Measurements from ENCODE around the gene POLR2J2.
"Not testable (repeated sequence)": the region's sequence is repeated elsewhere in the genome, so short reads cannot be mapped to it uniquely, and the experiment has no call there.

The POLR2J2 gene

GRCh38 chr7:102671166-102671955 is at the start of gene POLR2J2:
POLR2J2 (minus strand) TSS chr7:102671663; CDS start chr7:102671601, 62 bp downstream.
- peak within 1 kb of the TSS; percentile 55 for H3K4me3 ChIP-seq (ENCODE audit: low read depth, low read length)
- peak within 1 kb of the TSS; percentile 33 for H3K9ac ChIP-seq (ENCODE audit: low read length)
- H3K27ac ChIP-seq (ENCODE audit: low read depth, low read length); H3K36me3 ChIP-seq (ENCODE audit: control insufficient read depth, insufficient read depth, low read length); H3K27me3 ChIP-seq (ENCODE audit: control insufficient read depth, insufficient read depth, low read length); H3K4me1 ChIP-seq (ENCODE audit: control insufficient read depth, insufficient read depth, low read length); H3K9me3 ChIP-seq (ENCODE audit: control insufficient read depth, insufficient read depth, low read depth, low read length): not testable (repeated sequence)

GRCh38 chr7:102718491-102718890 is 47.0 kb upstream of the POLR2J2 start:
- H3K27ac ChIP-seq (ENCODE audit: low read depth, low read length); H3K4me1 ChIP-seq (ENCODE audit: control insufficient read depth, insufficient read depth, low read length); H3K36me3 ChIP-seq (ENCODE audit: control insufficient read depth, insufficient read depth, low read length); H3K9me3 ChIP-seq (ENCODE audit: control insufficient read depth, insufficient read depth, low read depth, low read length); H3K9ac ChIP-seq (ENCODE audit: low read length); H3K4me3 ChIP-seq (ENCODE audit: low read depth, low read length); H3K27me3 ChIP-seq (ENCODE audit: control insufficient read depth, insufficient read depth, low read length): not testable (repeated sequence)

- H3K36me3 ChIP-seq (ENCODE audit: control insufficient read depth, insufficient read depth, low read length); H3K9me3 ChIP-seq (ENCODE audit: control insufficient read depth, insufficient read depth, low read depth, low read length); H3K4me1 ChIP-seq (ENCODE audit: control insufficient read depth, insufficient read depth, low read length); H3K27me3 ChIP-seq (ENCODE audit: control insufficient read depth, insufficient read depth, low read length); H3K9ac ChIP-seq (ENCODE audit: low read length); H3K27ac ChIP-seq (ENCODE audit: low read depth, low read length); H3K4me3 ChIP-seq (ENCODE audit: low read depth, low read length): not testable (repeated sequence)
These were observed 44.3 kb upstream of the POLR2J2 start for GRCh38 chr7:102715718-102716117.

- not testable (repeated sequence) for H3K27ac ChIP-seq (ENCODE audit: low read depth, low read length); H3K36me3 ChIP-seq (ENCODE audit: control insufficient read depth, insufficient read depth, low read length); H3K4me3 ChIP-seq (ENCODE audit: low read depth, low read length); H3K9ac ChIP-seq (ENCODE audit: low read length); H3K27me3 ChIP-seq (ENCODE audit: control insufficient read depth, insufficient read depth, low read length); H3K9me3 ChIP-seq (ENCODE audit: control insufficient read depth, insufficient read depth, low read depth, low read length); H3K4me1 ChIP-seq (ENCODE audit: control insufficient read depth, insufficient read depth, low read length)
These were observed 43.5 kb upstream of the POLR2J2 start for GRCh38 chr7:102714774-102715522.

GRCh38 chr7:102713691-102714080 is 42.2 kb upstream of the POLR2J2 start:
- H3K9ac ChIP-seq (ENCODE audit: low read length); H3K4me3 ChIP-seq (ENCODE audit: low read depth, low read length); H3K9me3 ChIP-seq (ENCODE audit: control insufficient read depth, insufficient read depth, low read depth, low read length); H3K36me3 ChIP-seq (ENCODE audit: control insufficient read depth, insufficient read depth, low read length); H3K27me3 ChIP-seq (ENCODE audit: control insufficient read depth, insufficient read depth, low read length); H3K27ac ChIP-seq (ENCODE audit: low read depth, low read length); H3K4me1 ChIP-seq (ENCODE audit: control insufficient read depth, insufficient read depth, low read length): not testable (repeated sequence)

GRCh38 chr7:102713011-102713690 is 41.7 kb upstream of the POLR2J2 start:
- H3K9me3 ChIP-seq (ENCODE audit: control insufficient read depth, insufficient read depth, low read depth, low read length); H3K9ac ChIP-seq (ENCODE audit: low read length); H3K27ac ChIP-seq (ENCODE audit: low read depth, low read length); H3K4me1 ChIP-seq (ENCODE audit: control insufficient read depth, insufficient read depth, low read length); H3K4me3 ChIP-seq (ENCODE audit: low read depth, low read length); H3K27me3 ChIP-seq (ENCODE audit: control insufficient read depth, insufficient read depth, low read length); H3K36me3 ChIP-seq (ENCODE audit: control insufficient read depth, insufficient read depth, low read length): not testable (repeated sequence)

GRCh38 chr7:102698962-102699750 is 27.7 kb upstream of the POLR2J2 start:
- not testable (repeated sequence) for H3K9me3 ChIP-seq (ENCODE audit: control insufficient read depth, insufficient read depth, low read depth, low read length); H3K27me3 ChIP-seq (ENCODE audit: control insufficient read depth, insufficient read depth, low read length); H3K27ac ChIP-seq (ENCODE audit: low read depth, low read length); H3K36me3 ChIP-seq (ENCODE audit: control insufficient read depth, insufficient read depth, low read length); H3K9ac ChIP-seq (ENCODE audit: low read length); H3K4me1 ChIP-seq (ENCODE audit: control insufficient read depth, insufficient read depth, low read length); H3K4me3 ChIP-seq (ENCODE audit: low read depth, low read length)

GRCh38 chr7:102697642-102698512 is 26.4 kb upstream of the POLR2J2 start:
- not testable (repeated sequence) for H3K4me3 ChIP-seq (ENCODE audit: low read depth, low read length); H3K36me3 ChIP-seq (ENCODE audit: control insufficient read depth, insufficient read depth, low read length); H3K27me3 ChIP-seq (ENCODE audit: control insufficient read depth, insufficient read depth, low read length); H3K9ac ChIP-seq (ENCODE audit: low read length); H3K4me1 ChIP-seq (ENCODE audit: control insufficient read depth, insufficient read depth, low read length); H3K27ac ChIP-seq (ENCODE audit: low read depth, low read length); H3K9me3 ChIP-seq (ENCODE audit: control insufficient read depth, insufficient read depth, low read depth, low read length)

- H3K36me3 ChIP-seq (ENCODE audit: control insufficient read depth, insufficient read depth, low read length); H3K4me1 ChIP-seq (ENCODE audit: control insufficient read depth, insufficient read depth, low read length); H3K27me3 ChIP-seq (ENCODE audit: control insufficient read depth, insufficient read depth, low read length); H3K9me3 ChIP-seq (ENCODE audit: control insufficient read depth, insufficient read depth, low read depth, low read length); H3K4me3 ChIP-seq (ENCODE audit: low read depth, low read length); H3K9ac ChIP-seq (ENCODE audit: low read length); H3K27ac ChIP-seq (ENCODE audit: low read depth, low read length): not testable (repeated sequence)
These were observed 24.5 kb upstream of the POLR2J2 start for GRCh38 chr7:102696009-102696408.

- not testable (repeated sequence) for H3K4me3 ChIP-seq (ENCODE audit: low read depth, low read length); H3K36me3 ChIP-seq (ENCODE audit: control insufficient read depth, insufficient read depth, low read length); H3K27me3 ChIP-seq (ENCODE audit: control insufficient read depth, insufficient read depth, low read length); H3K9me3 ChIP-seq (ENCODE audit: control insufficient read depth, insufficient read depth, low read depth, low read length); H3K27ac ChIP-seq (ENCODE audit: low read depth, low read length); H3K9ac ChIP-seq (ENCODE audit: low read length); H3K4me1 ChIP-seq (ENCODE audit: control insufficient read depth, insufficient read depth, low read length)
These were observed 23.6 kb upstream of the POLR2J2 start for GRCh38 chr7:102695033-102695552.

Data from HUES6 (cell line).